22Rv1 (cell line): Measurements from ENCODE around the gene ACACB.

Experiments
- CTCF ChIP-seq: fragments of 450-650 bp; IDR thresholded peaks from 2 replicates; pipeline ENCODE4 v1.5.1; 2017; ENCODE audit warnings: mild to moderate bottlenecking
- ZFX ChIP-seq: fragments of 450-650 bp; IDR thresholded peaks from 2 replicates; pipeline ENCODE4 v1.6.1; 2017; ENCODE audit warnings: antibody characterized with exemption, borderline replicate concordance

GRCh38 chr12:109156036-109156435 is 39.6 kb downstream of the ACACB start:
- no peak for TF ChIP-seq CTCF
- no peak for TF ChIP-seq ZFX
